ENCODE data around the gene FANK1.
"Not testable (repeated sequence)": the region's sequence is repeated elsewhere in the genome, so short reads cannot be mapped to it uniquely, and the experiment has no call there.

FANK1 gene

DNA sequence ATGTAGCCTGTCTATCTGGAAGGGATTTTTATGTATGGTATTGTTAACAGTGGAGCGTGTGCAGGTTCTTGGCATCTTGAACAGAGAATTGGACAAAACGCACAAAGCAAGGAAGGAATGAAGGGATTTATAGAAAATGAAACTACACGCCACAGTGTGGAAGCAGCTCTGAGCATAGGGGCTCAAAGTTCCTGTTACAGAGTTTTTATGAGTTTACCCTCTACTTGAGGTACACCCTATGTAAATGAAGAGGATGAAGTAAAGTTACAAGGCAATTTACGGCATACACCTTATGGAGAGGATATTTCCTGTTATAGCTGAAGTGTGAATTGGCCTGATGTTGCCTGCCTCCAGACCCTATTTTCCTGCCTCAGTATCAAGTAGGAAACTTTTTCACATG, 33.3 kb downstream of the FANK1 start:
- no peak for DNase-seq

DNA sequence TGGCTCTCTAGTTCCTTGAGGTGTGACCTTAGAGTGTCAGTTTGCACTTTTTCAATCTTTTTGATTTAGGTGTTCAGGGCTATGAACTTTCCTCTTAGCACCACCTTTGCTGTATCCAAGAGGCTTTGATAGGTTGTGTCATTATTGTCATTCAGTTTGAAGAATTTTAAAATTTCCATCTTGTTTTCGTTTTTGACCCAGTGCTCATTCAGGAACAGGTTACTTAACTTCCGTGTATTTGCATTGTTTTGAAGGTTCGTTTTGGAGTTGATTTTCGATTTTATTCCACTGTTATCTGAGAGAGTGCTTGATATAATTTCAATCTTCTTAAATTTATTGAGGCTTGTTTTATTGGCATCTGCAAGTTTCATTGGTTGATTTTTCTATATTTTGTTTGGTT, 37.3 kb downstream of the FANK1 start:
- no peak for DNase-seq

DNA sequence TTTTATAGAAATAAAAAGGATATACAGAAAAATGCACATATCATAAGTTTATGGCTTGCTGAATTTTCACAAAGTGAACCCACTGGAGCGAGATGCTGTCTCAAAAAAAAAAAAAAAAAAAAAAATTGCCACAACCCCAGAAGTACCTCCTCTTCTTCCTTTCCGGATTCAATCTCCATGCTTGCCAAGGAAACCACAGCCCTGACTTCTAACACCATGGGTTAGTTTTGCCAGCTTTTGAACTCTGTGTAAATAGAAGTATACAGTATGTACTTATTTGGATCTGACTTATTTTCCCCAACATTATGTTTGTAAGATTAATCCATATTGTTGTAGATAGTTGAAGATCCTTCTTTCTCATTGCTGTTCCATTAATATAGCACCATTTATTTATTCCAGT, 40.0 kb downstream of the FANK1 start:
- no peak for DNase-seq

DNA sequence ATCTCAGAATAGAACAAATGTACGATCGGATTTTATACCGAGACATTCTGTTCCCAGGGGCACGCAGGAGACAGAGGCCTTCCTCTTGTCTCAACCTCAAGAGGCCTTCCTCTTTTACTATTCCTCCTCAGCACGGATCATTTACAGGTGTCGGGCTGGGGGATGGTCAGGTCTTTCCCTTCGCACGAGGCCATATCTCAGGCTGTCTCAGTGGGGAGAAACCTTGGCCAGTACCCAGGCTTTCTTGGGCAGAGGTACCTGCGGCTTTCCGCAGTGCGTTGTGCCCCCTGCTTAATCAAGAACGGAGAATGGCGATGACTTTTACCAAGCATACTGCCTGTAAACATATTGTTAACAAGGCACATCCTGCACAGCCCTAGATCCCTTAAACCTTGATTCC, 44.2 kb downstream of the FANK1 start:
- DNase-seq, result no peak

DNA sequence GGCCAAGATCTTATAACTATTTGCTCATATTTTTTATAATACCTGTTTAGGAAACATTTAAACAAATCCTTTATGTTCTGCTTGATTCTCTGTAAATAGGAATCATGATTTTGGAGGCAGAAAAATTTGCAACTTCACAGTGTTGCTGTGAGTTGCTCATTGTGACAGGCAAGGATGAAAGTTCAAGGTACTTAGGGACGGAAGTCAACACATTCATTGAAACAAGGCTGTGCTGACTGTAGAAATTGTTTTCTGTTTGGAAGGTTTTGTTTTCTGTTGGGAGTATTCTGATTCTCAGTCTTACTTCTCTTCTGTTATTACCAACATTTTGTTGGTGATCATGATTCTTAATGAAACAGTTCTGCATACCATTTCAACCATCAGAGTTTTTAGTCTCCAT, 54.9 kb downstream of the FANK1 start:
- no peak for DNase-seq

DNA sequence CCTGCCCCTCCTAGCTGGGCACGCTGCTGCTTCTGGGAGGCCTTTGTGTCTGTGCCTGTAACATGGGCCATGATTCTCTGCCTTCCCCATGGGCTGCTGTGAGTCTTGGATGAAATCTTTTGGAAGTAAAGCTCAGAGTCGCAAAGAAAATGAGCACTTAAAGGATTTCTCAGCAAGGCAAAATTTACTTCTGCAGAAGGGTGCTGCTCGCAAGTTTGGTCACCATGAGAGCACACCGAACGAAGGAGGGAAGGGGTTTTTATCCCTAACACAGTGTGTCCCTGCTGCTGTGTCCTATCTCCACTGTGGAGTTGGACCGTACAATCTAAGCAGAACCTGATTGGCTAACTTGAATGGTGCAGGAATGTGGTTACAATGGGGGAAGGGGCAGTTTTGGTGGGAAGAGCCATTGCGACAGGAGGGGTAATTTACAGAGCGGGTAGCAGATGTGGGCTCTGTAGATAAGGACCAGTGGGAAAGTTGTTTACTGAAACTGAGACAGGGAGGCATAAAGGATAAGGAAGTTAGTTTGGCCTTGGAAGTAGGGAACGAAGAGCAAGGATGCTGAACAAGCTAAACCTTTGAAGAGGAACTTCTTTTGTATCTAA, 57.5 kb downstream of the FANK1 start:
- no peak for DNase-seq

DNA sequence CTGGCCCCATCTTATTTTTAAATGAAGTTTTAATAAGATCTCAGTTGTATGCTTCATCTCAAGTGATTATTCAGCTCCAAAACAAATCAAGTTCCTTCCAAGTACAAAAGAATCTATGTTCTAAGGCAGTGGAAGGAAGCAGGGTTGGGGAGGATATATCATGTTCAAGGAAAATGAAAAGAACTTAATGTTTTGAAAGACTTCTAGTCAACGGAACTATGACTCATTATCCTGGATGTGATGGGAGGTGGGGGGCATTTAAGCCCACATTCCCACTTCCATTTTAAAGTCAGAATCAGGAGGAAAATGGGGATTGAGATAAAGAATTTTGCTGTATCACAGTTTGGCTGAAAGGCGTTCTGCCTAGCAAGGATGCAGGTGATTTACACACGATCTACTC, 59.4 kb downstream of the FANK1 start:
- no peak for DNase-seq

DNA sequence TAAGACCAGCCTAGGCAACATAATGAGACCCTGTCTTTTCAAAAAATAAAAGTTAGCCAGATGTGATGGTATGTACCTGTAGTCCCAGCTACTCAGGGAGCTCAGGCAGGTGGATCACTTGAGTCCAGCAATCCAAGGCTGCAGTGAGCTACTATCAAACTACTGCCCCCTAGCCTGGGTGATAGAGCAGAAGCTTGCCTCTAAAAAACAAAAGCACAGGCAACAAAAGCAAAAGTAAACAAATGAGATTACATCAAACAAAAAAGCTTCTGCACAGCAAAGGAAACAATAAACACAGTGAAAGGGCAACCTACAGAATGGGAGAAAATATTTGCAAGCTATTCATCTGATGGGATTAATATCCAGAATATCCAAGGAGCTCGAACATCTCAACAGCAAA, 65.4 kb downstream of the FANK1 start:
- DNase-seq, result no peak

DNA sequence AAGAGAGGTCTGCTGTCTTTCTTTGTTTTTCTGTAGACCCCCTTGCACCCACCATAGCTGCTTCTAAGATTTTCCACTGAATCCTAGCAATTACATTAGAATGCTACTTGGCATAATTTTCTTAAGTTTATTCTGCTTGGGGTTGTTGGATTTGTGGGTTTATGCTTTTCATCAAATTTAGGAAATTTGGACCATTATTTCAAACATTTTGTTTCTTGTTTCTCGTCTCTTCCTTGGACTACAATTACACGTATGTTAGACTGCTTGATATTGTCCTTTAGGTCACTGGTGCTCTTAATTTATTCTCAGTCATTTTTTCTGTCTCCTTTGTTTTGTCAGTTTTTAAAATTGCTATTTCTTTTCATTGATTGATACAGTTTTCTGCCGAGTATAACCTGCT, 65.8 kb downstream of the FANK1 start:
- DNase-seq, result no peak

DNA sequence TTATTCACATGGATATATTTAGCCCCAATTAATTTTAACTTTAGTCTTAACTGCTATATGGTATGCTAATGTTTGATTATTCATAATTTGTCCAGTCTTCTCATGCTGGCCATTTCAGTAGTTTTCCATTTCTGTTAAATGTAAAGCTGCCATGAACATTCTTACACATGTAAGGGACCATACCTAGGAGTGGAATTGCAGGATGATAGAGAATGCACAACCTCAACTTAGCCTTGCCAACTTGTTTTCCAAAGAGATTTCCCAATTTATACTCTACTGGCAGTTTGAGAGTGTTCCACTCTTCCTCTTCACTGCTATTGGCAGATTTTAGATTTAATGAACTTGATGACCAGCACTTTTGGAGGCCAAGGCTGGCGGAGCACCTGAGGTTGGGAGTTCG, 68.2 kb downstream of the FANK1 start:
- DNase-seq, result no peak

DNA sequence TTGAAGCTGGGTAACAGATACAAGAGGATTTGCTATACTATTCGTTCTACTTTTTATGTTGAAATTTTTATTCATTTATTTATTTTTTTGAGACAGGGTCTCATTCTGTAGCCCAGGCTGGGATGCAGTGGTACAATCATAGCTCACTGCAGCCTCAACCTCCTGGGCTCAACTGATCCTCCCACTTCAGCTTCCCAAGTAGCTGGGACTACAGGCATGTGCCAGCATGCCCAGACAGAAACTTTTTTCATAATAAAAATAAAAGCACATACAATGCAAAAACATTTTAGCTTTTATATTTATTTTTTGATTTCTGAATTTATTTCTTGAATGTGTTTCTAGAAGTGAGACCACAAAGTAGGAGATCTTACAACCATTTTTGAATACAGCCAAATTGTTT, 71.2 kb downstream of the FANK1 start:
- no peak for DNase-seq

DNA sequence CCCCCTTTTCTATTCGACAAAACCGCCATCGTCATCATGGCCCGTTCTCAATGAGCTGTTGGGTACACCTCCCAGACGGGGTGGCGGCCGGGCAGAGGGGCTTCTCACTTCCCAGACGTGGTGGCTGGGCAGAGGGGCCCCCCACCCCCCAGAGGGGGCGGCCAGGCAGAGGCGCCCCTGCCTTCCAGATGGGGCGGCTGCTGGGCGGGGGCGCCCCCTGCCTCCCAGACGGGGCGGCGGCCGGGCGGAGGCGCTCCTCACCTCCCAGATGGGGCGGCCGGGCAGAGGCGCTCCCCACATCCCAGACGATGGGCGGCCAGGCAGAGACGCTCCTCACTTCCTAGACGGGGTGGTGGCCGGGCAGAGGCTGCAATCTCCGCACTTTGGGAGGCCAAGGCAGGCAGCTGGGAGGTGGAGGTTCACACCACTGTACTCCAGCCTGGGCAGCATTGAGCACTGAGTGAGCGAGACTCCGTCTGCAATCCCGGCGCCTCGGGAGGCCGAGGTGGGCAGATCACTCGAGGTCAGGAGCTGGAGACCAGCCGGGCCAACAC, 73.8 kb downstream of the FANK1 start:
- not testable (repeated sequence) for DNase-seq

DNA sequence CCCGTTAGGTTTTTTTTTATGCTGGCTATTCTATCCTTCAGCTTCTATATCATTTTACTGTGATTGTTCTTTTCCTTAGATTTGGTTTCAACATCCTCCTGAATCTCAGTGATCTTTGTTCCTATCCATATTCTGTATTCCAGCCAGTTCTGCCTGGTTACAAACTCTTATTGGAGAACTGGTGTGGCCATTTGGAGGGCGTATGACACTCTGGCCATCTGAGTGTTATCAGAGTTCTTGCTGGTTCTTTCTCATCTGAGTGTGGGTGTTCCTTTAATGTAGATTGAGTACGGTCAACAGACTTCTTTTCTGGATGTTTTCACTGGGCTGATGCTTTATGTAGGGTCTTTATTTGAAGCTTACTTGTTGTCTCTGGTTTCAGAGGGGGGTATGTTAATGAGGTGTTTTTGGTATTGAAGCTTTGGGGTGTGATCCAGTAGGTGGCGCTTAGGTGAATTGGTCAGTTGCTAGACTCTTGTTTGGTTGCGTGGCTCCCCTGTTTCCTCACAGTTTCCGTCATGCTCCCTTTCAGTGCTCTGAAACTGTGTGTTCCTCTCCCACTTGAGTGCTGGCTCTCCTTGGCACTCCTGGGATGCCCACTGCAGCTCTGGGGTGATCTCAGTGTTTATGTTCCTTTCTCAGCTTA, 80.7 kb downstream of the FANK1 start:
- DNase-seq, result no peak

DNA sequence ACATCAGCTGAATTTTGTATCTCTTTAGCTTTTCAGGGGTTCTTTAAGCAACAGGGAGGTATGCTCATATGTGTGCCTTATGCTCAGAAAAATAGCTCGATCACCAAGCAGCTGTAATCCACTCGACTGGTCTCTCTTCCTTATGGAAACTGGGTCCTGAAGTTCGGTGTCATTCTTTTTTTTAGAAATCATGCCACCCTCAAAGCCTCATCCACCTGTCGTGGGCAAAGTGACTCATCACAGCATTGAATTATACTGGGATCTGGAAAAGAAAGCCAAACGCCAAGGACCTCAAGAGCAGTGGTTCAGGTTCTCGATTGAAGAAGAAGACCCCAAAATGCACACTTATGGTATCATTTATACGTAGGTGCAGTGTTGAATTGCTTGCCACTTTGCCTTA, 83.6 kb downstream of the FANK1 start:
- no peak for DNase-seq

DNA sequence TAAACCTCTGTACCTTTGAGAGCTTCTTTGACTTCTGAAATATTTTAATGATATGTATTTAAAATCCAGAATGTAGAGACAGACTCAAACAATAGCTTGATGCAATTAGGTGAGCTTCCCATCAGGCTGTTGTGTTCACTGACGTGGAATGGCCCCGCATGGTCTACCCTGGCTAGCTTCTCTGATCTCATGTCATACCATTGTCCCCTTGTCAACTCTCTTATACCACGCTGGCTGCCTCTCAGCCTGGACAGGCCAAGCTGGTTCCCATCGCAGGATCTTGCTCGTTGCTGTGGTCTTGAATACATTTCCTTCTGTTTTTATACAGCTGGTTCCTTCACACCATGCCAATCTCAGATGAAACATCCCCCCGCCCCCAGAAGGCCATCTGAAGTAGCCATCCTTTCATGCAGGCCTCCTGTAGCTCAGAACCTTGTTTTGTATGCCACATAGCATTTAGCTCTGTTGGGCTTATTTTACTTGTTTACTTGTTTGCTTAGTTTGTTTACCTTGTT, 84.2 kb downstream of the FANK1 start:
- no peak for DNase-seq

DNA sequence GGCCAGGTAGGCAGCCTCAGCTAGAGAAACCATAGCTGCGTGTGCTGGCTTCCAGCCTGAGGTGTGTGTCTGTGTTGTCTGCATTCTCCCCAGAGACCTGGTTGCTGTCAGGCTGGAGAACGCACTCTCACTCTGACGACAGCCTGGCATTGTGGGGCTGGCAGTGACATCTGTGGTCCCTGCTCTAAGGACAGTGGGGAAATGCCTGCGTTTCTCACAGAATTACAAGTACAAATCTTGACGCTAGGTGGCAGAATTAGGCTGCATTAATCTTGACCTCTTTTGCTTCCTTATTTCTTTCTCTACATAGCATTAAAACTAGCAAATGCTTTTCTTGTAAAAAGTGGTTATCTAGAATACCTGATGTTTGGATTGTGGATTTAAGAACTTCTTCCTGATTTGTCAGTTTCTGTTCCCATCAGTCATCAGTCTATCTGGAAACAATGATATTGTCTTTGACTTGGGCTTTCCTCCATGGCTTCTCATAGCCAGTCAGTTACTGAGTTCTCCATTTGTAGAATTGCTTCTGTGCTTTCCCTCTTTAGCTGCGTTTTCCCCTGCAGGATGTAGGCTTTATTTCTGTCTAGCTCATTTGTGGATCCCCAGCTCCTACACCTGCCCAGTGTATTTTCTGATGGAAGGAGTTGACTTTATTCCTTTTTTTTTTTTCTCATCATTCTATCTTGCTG, 86.0 kb downstream of the FANK1 start:
- peak; percentile 49 for DNase-seq

DNA sequence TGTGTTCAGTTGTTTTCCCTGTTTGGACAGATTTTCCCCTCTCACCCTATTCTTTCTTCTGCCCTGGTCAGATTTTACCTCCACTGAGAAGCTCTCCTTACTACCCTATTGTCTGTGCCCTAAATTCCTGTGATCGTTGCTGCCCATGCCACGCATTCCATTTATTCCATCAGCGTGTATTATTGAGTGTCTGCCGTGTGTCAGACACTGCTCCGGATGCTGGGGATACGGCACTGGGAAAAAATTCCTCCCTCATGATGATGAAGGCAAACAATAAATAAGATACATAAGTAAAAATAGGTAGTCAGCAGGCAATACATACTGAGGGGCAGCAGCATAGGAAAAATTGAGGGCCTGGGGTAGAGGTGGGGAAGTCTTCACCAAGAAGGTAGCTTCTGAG, 86.8 kb downstream of the FANK1 start:
- no peak for DNase-seq

DNA sequence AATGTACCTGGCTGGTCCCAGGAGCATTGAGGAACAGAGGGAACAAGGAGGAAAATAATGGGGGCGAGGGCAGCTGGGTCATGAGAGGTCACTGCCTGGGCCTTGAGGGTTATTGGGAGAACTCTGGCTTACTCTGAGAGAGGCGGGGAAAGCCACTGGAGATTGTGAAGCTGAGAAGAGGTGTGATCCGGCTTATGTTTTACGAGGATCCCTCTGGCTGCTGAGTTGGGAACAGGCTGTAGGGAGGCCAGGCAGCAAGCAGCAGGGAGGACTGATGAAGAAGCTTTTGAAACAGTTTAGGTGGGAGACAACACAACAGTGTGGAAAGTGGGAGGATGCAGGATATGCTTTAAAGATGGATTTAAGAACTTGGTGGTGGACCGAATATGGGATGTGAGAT, 87.3 kb downstream of the FANK1 start:
- DNase-seq, result no peak

DNA sequence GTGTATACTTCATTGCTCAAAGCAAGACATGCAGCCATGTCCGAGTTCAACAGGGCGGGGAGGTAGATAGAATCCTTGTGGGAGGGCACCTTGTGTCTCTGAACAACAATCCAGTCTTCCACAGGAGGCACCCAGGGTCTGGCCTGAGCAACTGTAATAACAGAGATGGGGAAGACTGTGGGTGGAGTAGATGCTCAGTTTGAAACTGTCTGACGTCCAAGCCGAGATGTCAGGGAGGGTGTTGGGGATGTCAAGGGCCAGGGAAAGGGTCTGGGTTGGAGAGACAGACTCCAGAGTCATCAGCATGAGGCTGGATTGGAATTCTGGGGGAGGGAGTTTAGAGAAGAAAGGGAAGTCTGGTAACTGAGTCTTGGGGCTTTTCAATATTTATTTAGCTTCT, 88.0 kb downstream of the FANK1 start:
- no peak for DNase-seq

DNA sequence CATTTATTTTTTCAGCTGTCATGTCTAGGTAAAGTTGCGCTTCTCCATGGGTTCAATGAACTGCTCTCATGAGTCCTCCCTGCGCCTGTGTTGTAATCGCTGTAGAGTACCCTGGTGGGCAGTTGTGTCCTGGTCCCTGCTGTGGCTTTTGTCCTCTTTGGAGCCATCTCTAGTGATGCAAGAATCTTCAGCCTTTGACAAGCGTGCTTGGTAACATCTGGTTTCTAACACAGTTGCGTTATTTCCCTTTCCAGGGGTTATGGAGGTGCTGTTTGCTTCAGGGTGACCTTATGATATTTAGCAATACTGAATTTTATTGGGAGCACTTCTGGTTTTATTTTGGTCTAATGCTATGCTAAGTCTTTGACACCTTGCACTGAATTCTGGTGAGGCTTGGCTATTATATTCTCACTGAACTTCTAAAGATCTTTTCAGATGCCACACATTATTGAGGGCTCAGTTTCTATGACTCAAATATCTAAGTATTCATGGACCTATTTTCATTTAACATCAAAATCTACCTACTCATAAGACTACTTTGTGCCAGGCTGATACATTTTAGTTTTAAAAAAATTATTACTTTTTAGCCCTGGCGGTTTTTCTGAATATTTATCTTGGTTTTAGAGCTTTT, 88.6 kb downstream of the FANK1 start:
- DNase-seq, result no peak

DNA sequence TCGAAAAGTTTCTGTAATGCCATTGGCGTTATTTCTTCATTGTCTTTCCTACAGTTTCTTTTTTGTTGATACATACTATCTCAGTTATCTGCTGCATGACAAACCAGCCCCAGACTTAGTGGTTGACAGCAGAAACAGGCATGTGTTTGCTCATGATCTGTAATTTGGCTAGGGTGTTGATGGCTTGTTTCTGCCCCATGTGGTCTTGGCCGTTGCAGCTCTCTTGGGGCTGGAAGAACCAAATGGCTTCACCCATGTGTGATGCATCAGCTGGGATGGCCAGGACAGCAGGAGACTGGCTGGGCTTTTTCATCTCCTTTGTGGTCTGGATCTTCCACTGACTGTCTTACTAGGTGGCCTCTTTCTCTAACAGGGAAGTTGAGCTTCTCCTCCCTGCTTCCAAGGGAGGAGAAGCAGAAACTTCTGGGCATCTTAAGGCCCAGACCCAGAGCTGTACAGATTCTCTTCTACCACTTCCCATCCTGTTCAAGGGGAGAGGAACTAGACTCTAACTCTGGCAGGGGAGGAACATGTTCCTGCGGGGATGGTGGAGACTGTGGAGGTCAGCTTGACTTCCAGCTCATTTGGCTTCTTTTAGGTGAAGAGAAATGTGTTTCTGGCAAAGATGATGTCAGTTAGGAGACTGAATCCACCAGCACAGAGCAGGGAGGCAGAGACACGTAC, 89.3 kb downstream of the FANK1 start:
- no peak for DNase-seq

DNA sequence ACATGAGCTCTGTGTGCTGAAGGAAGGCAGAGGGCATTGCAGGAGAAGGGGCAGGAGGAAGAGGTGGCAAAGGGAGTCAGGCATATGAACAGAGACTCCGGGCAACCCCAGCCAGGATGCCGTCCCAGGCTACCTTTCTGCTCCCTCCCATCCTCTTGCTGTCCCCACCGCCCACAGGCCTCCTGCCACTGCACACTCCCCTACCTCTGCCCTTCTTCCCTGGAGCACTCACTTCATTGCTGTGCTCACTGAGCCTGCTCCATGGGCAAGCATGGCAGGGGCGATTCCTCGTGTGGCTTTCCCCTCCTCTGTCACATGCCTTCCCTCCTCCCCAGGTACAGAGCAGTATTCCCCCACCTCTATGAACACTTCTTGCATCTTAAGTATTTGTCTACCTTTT, 93.4 kb downstream of the FANK1 start:
- no peak for DNase-seq

DNA sequence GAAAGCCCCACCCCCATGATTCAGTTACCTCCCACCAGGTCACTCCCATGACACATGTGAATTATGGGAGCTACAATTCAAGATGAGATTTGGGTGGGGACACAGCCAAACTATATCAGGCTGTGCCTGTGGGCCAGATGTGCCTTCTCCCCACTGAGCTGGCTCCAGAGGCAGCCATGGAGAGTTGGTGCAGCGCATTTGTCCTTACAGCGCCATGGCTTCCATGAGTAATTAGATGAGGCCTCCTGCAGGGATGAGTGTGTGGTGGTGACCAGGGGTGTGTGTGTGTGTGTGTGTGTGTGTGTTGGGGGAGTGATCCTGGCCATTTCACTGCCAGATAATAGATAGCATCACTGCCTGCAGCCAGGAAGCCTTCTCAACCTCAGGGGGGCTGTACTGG, 94.6 kb downstream of the FANK1 start:
- no peak for DNase-seq
